ENCODE data around the gene VSX2. TPM values are rescaled to one million over a fixed set of nuclear protein-coding genes. Genes with fewer than 3 reads are reported as not detected.

The VSX2 gene
- total RNA-seq, 3 donors from 2014 or later = not detected

DNA sequence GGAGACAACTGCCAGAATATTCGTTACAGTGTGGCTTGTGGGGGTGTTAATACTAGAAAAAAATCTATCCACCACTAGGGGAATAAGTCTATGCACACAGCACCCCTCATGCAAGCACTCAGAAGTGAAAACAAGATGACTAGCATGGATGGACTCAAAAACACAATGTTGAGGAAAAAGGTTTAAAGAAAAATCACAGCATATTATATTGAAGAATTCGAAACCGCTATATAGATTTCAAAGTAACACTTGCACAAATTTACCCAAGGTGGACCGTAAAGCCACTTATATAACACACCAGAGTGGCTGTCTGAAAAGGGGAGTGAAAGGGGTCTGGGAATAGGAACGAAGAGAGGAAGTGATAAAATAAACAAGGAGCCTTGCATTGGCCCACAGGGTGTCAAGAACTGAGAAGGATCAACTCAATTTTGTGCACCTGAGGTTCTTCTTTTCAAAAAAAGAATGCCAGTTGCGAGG lies 62.9 kb downstream of the VSX2 start:
- Histone ChIP-seq H3K36me3 (ENCODE audit: low read depth) (no peaks in the 10 kb centered on the region), H3K4me1 (ENCODE audit: low read depth) (peaks cover 5% of the 10 kb centered on the region), H3K4me3 (peak overlapping the region; percentile 72), H3K9me3 (no peaks in the 10 kb centered on the region)
- TF ChIP-seq, protein P1, sequence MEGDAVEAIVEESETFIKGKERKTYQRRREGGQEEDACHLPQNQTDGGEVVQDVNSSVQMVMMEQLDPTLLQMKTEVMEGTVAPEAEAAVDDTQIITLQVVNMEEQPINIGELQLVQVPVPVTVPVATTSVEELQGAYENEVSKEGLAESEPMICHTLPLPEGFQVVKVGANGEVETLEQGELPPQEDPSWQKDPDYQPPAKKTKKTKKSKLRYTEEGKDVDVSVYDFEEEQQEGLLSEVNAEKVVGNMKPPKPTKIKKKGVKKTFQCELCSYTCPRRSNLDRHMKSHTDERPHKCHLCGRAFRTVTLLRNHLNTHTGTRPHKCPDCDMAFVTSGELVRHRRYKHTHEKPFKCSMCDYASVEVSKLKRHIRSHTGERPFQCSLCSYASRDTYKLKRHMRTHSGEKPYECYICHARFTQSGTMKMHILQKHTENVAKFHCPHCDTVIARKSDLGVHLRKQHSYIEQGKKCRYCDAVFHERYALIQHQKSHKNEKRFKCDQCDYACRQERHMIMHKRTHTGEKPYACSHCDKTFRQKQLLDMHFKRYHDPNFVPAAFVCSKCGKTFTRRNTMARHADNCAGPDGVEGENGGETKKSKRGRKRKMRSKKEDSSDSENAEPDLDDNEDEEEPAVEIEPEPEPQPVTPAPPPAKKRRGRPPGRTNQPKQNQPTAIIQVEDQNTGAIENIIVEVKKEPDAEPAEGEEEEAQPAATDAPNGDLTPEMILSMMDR (IDR thresholded peaks at IDR 0.05) = no peak
- DNase-seq = no peak
- intact Hi-C loops (cut with DNase I, micrococcal nuclease) = no loop called here
- peak; percentile 68 for ATAC-seq

DNA sequence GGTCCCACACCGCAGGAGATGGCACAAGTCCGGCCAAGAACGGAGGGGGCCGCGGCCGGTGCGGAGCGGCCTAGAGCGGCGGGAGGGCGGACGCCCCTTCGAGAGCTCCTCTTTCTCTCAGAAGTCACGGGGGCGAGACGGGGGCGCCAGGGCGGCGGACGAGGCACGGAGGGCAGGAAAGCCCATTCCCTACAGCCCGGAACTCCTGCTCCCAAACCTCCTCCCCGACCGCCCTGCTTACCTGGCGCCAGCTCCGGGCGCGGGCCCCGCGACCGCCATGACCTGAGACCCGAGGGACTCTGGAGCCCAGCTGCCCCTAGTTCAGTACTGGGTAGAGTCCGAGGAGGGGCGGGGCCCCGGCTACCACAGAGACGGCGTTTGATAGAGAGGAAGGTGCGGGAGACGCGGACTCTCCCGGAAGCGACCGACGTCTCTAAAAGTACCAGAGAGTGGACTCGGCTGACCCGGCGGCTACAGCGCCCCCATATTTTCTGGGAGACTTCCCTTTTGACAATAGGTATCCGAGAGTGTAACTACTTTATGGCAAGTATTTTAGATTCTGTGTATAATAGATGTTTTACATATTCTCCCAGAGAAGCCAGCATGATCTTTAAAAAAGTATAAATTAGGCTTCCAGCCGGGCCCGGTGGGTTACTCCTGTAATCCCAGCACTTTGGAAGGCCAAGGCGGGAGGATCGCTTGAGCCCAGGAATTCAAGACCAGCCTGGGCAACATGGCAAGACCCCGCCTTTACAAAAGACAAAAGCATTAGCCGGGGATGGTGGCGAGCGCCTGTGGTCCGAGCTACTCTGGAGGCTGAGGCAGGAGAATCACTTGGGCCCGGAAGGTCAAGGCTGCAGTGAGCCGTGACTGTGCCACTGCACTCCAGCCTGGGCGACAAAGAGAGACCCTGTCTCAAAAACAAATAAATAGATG lies 63.7 kb downstream of the VSX2 start, which contains the start of gene ABCD4:
Gene ABCD4 (minus strand): TSS at position 301 of the 936 bp plus-strand sequence. CDS start 22 bp downstream, at position 279.
- intact Hi-C loops (cut with DNase I, micrococcal nuclease) = no loop called here
- H3K4me3 ChIP-seq = peak within 1 kb of the TSS; percentile 72
- ATAC-seq = peak; percentile 99
- peak; percentile 96 to 98 (median 96) for DNase-seq
- no peaks in the 10 kb centered on the region for H3K36me3 ChIP-seq (ENCODE audit: low read depth)
- no peaks in the 10 kb centered on the region for H3K9me3 ChIP-seq
- peaks cover 5% of the 10 kb centered on the region for H3K4me1 ChIP-seq (ENCODE audit: low read depth)
- TF ChIP-seq, protein P1 (IDR thresholded peaks at IDR 0.05) = no peak

DNA sequence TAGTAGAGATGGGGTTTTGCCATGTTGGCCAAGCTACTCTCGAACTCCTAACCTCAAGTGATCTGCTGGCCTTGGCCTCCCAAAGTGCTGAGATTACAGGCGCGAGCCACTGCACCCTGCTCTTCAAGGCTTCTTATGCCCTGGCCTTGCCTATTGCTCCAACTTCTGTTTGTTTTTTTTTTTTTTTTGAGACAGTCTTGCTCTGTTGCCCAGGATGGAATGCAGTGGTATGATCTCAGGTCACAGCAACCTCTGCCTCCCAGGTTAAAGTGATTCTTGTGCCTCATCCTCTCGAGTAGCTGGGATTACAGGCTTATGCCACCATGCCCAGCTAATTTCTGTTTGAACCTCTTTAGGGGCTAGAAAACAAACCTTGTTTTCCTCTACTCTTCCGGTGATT lies 69.4 kb downstream of the VSX2 start:
- Histone ChIP-seq H3K4me3 (no peak overlapping the region), H3K4me1 (ENCODE audit: low read depth) (no peaks in the 10 kb centered on the region), H3K9me3 (no peaks in the 10 kb centered on the region), H3K36me3 (ENCODE audit: low read depth) (no peaks in the 10 kb centered on the region)
- intact Hi-C loops (cut with DNase I, micrococcal nuclease) = no loop called here
- TF ChIP-seq, protein P1 (IDR thresholded peaks at IDR 0.05) = no peak
- DNase-seq (no peak), ATAC-seq (no peak)

DNA sequence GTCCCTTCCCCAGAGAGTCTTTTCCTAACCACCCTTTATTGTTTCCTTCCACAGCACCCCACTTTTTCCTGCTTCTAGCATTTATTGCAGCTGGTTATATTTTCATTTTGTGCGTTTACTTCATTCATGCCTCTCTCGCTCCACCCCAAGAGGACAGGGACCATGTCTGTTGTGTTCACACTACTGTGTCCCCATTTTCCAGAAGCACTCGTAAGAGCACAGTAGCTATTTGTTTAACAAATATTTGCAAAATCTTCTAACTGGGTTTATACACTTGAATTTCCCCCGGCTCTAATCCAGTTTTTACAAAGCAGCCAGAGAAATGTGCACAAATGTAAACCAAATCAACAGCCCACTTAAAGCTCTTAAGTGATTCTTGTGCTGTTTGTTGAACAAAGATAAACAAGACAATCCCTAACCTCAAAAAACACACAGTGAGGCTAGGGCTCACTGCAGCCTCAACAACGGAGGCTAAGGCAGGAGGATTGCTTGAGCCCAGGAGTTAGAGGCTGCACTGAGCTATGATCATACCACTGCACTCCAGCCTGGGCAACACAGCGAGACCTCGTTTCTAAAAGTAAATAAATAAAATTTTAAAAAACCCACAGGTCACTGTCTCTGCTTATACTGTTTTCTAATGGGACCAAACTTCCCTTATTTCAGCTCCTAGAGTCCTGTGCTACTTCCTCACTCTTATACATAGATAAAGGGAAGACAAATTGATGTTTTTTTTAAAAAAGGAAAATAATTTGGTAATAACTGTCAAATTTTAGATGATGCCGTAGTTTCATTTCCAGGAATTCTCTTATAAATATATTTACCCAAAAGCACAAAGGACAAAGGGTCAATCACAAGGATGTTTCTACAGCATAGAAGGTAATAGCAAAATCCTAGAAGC lies 70.1 kb downstream of the VSX2 start:
- no peak for ATAC-seq
- intact Hi-C loops (cut with DNase I, micrococcal nuclease) = no loop called here
- Histone ChIP-seq H3K4me3 (no peak overlapping the region), H3K9me3 (no peaks in the 10 kb centered on the region), H3K4me1 (ENCODE audit: low read depth) (no peaks in the 10 kb centered on the region), H3K36me3 (ENCODE audit: low read depth) (no peaks in the 10 kb centered on the region)
- DNase-seq = no peak
- TF ChIP-seq, protein P1 (IDR thresholded peaks at IDR 0.05) = no peak

DNA sequence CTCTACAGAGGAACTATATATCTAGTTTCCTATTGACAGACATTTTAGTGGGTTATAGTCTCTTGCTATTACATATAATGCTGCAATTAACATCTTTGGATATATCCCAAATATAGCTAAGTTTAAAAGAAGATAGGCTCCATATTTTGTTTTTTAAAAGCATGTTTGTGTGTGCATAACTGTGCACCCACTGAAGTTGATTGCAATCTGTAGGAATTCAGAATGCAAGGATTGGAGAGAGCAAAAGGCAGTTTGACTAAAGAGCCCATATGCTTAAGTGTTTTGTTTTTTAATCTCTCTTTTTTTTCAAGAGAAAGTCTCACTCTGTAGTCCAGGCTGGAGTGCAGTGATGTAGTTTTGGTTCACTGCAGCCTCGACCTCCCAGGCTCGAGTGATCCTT lies 72.9 kb downstream of the VSX2 start:
- no peaks in the 10 kb centered on the region for H3K9me3 ChIP-seq
- H3K4me3 ChIP-seq = no peak overlapping the region
- H3K36me3 ChIP-seq (ENCODE audit: low read depth) = no peaks in the 10 kb centered on the region
- TF ChIP-seq, protein P1 (IDR thresholded peaks at IDR 0.05) = no peak
- intact Hi-C loops (cut with DNase I, micrococcal nuclease) = no loop called here
- DNase-seq (no peak), ATAC-seq (no peak)
- H3K4me1 ChIP-seq (ENCODE audit: low read depth) = no peaks in the 10 kb centered on the region

Measured in mucosa of descending colon (tissue), 3 donors.